HTERT RPE-1 (cell line): ENCODE data around the gene S1PR2.
"Not testable (repeated sequence)": the region's sequence is repeated elsewhere in the genome, so short reads cannot be mapped to it uniquely, and the experiment has no call there.

ENCODE experiments used
- in situ Hi-C: fragments of 300-500 bp; cut with MboI; formaldehyde crosslinking; loops from 4 replicates; pipeline ENCODE4 v1.14.3; 2020; ENCODE audit warnings: low sequenced_read_pairs

Gene S1PR2

DNA sequence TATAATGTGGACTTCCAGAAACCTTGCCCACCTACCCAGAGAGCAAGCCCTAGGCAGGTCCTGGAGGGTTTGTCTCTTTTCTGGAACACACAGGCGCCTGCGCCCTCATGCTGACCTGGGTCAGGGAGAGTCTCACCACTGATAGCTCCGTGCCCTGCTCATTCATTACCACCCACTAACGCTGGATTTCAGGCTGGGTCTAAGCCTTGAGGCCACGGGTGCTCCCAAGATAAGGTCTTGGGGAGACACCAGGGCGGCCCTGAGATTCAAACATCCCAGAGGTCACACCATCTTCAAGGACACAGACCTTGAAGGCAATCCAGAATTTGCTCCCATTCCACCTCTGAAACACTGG is 5.1 kb downstream of the S1PR2 start:
- in situ Hi-C loops, result no loop called here

DNA sequence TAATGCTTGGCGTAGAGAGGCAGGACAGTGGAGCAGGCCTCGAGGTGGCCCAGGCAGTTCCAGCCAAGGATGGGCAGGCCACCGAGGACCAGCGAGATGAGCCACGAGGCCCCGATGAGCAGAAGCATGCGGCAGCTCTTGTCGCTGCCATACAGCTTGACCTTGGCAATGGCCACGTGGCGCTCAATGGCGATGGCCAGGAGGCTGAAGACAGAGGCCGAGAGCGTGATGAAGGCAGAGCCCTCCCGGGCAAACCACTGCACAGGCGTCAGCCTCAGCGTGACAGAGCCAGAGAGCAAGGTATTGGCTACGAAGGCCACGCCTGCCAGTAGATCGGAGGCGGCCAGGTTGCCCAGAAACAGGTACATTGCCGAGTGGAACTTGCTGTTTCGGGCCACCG is 6.8 kb downstream of the S1PR2 start:
- in situ Hi-C loops, result no loop called here

DNA sequence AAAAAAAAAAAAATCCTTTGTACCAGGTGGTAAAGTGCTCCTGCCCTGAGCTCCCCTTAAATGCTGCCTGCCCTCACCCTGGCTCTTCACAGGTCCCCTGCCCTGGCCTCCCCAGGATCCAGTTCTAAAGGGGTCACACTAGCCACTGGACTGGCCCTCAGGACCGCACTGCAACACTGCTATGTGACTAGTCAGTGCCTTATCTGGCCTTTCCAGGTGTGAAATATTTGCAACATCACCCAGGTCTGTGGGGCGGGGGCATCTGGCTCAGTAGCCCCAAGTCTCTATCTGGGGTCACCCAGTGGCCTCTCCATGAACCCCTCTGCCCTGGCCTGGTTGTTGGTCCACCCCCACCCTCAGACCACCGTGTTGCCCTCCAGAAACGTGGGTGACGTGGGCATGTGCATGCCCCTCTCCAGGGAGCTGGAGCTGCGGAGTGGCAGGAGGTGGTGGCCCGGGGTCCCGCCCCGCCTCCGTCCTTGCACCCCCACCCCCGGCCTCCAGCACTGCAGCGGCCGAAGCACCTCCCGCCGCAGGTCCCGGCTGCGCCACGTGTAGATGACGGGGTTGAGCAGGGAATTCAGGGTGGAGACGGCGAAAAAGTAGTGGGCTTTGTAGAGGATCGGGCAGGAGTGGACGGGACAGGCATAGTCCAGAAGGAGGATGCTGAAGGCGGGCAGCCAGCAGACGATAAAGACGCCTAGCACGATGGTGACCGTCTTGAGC is 7.5 kb downstream of the S1PR2 start:
- in situ Hi-C loops, result no loop called here

DNA sequence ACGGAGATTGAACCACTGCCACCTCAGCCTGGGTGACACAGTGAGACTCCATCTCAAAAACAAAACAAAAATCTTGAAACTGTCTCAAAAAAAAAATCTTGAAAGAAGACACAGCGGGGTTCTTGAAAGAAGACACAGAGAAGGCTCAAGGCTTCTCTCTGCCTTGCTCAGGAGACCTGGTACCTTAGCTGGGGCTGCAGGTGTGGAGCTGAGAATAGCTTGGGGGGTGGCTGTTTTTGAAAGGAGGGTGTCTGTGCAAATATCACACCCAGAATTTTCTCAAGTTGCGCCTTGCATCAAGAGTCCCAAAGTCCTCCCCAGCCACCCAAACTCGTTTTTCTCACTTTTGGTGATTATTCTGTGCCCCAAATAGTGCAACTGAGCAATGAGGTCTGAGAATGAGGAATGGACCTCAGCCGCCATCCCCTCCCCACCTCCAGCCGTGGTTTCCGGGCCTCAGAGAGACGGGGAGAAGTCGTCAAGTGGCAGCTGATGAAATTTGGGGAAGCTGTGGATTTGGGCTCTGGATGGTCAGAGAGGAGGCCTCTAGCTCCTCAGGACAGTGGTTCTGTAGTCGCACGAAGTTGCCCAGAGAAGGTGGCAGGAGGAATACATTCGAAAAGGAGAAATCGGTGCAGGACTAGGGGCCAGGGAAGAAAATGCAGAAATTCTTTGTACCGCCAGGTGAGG is 8.8 kb downstream of the S1PR2 start:
- in situ Hi-C loops, result no loop called here

DNA sequence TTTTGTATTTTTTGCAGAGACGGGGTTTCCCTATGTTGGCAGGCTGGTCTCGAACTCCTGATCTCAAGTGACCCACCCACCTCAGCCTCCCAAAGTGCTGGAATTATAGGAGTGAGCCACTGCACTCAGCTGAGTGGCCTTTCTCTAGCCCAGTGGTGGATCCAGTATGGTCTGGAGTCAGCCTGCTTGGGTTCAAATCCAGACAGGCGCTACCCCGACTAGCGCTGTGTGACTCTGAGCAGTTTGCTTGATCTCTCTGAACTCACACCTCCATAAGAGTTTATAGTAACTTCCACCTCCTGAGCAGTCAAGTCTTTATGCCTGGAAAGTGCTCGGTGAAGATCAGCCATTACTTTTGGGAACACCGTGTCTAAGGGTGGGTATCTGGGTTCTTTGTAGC is 10.4 kb downstream of the S1PR2 start:
- in situ Hi-C loops, result no loop called here

DNA sequence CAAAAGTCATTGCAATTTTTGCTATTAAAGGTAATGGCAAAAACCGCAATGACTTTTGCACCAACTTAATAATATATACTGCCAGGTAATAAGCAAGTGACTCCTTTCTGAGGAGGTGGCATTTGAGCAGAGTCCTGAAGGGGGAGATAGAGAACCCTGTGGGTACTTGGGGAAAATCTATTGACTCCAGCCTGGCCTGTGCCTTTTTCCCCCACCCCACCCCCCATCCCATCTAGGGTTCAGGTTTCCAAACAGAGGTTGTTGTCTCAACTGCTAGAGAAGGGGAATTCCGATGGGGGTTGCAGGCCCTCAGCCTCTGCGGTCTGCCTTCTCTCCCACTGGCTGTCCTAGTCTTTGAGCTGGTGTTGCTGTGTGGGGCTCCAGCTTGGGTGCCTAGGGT is 11.5 kb downstream of the S1PR2 start:
- in situ Hi-C loops, result no loop called here

DNA sequence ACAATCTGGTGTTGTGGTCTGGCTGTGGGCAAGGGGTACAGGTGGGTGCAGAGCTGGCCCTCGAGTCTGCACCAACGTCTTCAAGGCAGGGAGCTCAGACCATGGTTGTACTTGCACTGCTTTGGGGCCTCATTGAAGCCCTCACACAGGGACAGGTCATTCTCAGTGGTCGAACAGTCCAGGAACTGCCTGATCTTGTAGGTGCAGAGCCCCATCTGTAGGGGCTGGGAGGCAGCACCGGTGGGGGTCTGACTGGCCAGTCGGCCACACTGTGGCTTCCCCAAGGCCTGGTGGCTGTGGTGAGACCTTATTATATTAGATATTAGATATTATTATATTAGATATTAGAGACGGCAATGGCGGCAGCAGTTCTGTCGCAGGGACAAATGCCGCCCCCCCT is 14.0 kb downstream of the S1PR2 start:
- in situ Hi-C loops, result no loop called here

DNA sequence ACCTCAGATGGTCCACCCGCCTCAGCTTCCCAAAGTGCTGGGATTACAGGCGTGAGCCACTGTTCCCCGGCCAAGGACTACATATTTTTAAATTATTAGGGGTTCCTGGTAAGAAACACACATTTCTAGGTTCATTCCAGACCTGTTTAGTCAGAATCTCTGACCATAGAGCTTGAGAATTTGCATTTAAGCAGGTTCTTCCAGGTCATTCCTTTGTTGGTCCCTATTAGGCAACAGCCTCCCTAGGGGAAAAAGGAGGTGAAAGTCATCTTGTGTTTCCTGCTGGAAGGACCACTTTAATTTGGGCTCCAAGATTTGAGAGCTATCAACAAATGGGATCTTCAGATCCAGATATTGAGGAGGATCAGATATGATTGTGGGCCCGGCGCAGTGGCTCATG is 16.3 kb downstream of the S1PR2 start:
- in situ Hi-C loops, result no loop called here

DNA sequence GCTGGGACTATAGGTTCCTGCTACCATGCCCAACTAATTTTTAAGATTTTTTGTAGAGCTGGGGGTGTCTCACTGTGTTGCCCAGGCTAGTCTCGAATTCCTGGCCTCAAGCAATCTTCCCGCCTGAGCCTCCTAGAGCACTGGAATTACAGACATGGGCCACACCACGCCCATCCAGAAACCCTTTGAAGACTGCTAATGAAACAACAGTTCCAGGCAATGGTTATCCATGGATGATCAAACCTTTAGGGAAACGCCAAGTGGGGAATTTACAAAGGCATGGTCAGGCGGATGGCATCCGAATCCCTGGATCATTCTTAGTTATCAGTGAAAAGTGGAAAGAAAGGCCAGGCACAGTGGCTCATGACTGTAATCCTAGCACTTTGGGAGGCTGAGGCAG is 19.4 kb downstream of the S1PR2 start:
- in situ Hi-C loops, result no loop called here

DNA sequence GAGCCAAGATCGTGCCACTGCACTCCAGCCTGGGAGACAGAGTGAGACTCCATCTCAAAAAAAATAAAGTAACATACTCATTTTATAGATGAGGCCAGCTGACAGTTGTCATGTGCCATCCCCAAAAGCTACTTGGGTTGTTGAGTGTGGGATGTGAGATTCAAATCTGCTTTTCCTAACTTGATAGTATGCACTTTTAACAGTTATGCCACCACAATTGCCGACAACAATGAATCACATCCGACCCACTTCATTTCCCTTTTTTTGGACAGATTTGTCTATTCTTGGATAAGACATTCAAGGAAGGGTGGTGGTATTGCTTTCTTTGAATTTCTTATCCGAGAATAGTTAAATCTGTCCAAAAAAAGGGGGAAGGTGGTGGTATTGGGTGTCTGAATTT is 20.1 kb downstream of the S1PR2 start:
- in situ Hi-C loops, result no loop called here

DNA sequence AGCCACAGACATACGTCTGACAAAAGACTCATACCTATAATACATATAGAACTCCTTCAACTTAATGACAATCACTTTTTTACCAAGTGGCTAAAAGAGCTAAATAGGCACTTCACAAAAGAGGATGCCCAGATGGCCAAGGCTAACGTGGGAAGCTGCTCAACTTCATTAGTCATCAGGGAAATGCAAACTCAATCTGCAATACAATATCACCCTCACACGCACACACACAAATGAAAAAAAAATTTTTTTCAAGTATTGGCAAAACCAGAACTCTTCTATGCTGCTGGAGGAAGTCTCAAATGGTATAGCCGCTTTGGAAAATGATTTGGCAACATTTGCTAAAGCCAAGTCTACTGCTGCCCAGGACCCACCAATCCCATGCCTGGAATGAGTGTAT is 21.8 kb downstream of the S1PR2 start:
- in situ Hi-C loops, result no loop called here

DNA sequence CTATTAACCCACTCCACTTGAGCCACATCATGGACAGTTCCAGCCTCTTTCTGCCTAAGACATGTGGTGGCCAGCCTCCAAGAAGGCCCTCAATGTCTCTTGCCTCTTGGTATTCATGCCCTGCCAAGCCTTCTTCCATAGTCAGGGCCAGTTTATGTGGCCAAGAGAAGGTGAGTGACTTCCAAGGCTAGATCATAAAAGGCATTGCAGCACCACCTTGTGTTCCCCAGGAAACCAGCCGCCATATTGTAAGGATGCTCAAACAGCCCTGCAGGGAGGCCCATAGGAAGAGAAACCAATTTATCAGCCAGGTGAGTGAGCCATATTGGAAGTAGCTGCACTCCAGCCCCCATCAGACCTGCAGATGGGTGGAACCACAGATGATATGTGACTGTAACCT is 24.1 kb downstream of the S1PR2 start:
- in situ Hi-C loops, result no loop called here

DNA sequence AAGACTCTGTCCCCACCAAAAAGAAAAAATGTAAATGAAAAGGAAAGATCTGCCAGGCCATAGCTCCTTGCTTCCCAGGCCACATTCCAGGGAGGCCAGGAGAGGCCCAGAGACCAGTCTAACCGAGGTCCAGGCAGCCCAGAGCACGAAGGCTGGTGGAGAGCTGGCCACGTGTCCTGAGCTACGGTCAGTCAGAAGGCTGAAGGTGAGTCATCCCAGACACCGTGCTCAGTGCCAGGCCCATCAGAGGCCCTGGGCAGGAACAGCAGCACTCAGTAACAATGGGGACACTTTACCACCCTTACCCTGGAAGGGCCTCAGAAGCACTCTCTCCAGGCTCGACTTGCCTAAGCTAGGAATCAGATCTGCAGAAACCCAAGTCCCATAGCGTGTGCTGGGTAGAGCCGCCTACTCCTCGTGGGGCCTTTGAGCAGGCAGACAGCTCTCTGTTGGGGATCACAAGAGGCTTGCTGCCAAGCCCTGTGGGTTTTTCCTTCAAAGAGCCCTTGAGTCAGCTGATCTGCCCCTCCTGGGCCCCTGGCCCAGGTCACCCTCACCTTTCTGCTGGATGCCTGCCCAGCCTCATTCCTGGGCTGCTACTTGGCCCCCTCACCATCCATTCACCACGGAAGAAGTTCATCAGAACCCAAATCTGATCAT is 24.8 kb downstream of the S1PR2 start:
- in situ Hi-C loops, result no loop called here

DNA sequence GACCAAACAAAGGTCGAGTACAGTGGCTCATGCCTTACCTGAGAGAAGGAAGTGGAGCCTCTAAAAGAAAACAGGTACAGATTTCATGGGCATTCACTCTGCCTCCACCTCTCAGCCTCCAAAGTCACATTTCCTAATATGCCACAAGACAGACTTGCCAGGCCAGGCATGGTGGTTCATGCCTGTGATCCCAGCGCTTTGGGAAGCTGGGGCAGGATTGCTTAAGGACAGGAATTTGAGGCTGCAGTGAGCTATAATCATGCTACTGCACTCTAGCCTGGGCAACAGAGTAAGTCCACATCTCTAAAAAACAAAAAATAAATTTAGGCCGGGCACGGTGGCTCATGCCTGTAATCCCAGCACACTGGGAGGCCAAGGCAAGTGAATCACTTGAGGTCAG is 25.5 kb downstream of the S1PR2 start:
- in situ Hi-C loops, result no loop called here

DNA sequence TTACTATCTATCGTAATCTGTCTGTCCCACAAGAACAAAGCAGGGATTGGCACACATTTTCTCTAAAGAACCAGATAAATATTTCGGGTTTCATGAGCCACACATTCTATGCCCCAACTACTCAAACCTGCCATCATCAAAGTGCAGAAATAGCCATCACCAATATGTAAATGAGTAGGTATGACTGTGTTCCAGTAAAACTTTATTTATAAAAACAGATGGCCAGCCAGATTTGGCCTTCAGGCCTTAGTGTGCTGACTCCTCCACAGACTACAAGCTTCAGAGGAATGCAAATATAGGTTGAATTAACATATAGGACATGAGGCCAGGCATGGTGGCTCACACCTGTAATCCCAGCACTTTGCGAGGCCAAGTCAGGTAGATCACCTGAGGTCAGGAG is 27.4 kb downstream of the S1PR2 start:
- in situ Hi-C loops, result no loop called here

DNA sequence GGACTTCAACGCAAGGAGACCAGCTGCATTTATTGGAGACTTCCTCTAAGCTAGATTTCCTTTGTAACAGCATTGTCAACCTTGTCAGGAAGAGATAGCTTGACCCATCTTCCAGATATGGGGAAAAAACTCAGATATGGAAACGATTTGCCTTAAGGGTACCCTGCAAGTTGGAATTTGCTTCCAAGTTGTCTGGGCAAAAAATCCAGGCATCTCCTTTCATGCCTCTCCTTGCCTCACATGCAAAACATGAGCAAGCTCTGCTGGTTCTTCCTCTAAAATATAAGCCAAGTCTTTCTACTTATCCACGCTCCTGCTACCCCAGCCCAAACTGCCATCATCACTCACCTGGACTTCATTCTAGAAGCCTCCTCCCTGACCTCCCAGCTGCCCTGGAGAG is 30.0 kb downstream of the S1PR2 start:
- in situ Hi-C loops, result no loop called here

DNA sequence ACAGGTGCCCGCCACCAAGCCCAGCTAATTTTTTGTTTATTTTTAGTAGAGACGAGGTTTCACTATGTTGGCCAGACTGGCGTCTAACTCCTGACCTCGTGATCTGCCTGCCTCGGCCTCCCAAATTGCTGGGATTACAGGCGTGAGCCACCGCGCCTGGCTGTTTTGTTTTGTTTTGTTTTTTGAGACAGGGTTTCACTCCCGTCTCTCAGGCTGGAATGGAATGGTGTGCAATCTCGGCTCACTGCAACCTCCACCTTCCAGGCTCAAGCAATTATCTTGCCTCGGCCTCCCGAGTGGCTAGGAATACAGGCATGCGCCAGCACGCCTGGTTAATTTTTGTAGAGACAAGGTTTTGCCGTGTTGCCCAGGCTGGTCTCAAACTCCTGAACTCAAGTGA is 31.0 kb downstream of the S1PR2 start:
- in situ Hi-C loops, result not testable (repeated sequence)

DNA sequence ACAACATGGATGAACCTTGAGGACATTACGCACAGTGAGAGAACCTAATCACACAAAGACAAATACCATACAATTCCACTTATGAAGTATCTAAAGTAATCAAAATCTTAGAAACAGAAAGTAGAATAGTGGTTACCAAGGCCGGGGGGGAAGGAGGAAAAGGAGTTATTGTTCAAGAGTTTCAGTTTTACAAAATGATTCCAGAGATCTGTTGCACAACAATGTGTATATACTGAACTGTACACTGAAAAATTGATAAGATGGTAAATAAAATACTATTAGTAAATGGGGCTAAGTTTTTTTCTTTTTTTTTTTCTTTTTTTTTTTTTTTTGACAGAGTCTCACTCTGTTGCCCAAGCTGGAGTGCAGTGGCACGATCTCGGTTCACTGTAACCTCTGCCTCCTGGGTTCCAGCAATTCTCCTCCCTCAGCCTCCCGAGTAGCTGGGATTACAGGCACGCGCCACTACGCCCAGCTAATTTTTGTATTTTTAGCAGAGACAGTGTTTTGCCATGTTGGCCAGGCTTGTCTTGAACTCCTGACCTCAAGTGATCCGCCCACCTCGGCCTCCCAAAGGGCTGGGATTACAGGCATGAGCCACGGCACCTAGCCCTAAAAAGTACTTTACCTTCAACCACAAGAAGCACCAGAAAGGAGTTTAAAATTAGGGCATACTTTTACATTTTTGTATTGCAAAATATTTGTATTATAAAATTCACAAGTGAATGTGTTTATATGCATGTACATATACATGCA is 32.1 kb downstream of the S1PR2 start:
- in situ Hi-C loops, result not testable (repeated sequence)

DNA sequence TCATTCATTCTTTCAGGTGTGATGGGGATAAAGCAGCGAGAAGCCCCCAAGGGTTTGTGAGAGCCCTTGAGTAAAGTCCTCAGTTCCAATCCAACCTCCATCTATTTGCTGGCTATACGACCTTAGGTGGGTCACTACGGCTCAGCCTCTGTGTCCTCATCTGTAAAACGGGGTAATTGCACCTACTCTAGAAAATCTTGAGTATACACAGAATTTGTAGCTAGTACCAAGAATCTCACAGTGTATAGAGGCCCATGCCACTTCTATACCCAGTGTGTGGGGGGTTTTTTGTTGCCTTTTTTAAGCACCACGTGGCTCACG is 36.0 kb downstream of the S1PR2 start:
- in situ Hi-C loops, result no loop called here

DNA sequence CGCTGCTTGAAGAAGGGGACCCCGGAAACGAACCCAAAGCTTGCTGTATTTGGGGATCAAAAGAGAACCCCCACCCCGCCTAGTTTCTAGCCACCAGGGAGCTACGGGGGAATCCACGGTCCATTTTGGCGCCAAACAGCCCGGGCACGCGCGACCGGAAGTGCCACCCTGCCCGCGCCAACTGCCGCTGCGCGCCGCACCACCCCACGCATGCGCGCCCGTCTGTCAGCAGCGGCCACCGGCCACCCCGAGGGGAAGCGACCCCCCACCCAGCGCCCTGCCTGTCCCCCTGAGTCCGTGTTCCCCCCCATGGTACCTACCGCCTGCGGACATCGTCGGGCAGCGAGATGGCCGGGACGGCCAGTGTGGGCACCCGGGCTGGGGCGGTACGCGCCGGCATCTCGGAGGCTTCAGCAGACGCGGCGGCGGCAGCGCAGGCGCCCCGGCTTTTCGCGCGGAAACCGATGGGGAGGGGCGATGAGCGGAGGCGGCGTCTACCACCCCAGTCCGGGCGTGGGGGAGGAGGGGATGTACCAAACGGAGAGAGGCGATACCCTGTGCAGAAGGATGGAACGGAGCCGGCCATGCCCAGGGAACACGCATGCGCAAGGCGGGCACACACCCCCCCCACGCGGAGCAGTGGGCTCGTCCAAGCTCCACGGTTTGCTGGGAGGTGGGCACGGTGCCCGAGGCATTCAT is 36.5 kb downstream of the S1PR2 start, which contains the start of gene DNMT1:
TSS of gene DNMT1 (minus strand) at position 454 of the 699 bp plus-strand sequence. CDS start at position 400, 54 bp downstream.
- in situ Hi-C loops, result no loop called here
